ENCODE data around the gene COL26A1.

DNA sequence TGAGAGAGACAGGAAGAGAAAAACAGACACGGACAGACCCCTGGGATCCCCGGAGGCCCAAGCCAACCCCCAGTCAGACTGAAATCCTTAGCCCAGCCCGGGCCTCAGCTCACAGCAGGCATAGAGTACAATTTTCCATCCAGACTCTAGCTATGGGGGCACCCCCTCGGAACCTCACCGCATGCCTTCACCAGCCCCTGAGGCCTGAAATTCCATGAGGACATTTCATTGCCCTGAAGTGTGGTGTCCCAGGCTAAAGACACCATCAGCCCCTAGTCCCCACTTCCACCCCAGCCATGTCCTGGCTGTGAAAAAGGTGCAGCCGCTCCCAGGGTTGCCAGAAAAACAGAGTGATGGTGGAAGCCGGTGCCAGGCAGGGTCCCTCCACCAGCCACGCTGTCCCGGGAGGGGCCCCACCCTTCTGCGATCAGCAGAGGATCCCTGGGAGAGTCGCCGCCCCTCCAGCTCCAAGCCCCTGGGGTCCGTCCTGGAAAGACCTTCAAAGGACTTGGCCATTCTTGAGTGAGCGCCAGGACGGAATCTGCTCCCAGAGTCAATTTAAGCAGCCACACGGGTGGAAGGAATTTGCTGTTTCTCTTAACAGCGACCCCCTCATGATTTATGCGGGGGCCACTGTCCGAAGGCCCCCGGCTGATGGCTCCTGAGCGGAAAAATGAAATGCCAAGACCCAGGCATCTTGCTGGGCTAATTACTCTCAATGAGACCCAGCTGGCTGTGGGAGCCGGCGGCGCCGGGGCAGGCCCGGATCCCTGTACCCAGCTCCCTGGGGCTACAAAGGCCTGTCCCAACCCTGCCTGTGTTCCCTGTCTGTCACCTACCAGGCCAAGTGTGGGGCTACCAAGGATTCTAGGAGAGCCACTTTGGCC, 243.2 kb downstream of the COL26A1 start:
- TF ChIP-seq, protein P1, sequence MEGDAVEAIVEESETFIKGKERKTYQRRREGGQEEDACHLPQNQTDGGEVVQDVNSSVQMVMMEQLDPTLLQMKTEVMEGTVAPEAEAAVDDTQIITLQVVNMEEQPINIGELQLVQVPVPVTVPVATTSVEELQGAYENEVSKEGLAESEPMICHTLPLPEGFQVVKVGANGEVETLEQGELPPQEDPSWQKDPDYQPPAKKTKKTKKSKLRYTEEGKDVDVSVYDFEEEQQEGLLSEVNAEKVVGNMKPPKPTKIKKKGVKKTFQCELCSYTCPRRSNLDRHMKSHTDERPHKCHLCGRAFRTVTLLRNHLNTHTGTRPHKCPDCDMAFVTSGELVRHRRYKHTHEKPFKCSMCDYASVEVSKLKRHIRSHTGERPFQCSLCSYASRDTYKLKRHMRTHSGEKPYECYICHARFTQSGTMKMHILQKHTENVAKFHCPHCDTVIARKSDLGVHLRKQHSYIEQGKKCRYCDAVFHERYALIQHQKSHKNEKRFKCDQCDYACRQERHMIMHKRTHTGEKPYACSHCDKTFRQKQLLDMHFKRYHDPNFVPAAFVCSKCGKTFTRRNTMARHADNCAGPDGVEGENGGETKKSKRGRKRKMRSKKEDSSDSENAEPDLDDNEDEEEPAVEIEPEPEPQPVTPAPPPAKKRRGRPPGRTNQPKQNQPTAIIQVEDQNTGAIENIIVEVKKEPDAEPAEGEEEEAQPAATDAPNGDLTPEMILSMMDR (IDR thresholded peaks at IDR 0.05; ENCODE audit: insufficient read depth, low read length), result no peak
- TF ChIP-seq POLR2AphosphoS5 (IDR thresholded peaks at IDR 0.05; ENCODE audit: low read depth), result no peak
- no peak for TF ChIP-seq GABPA (IDR thresholded peaks at IDR 0.05; ENCODE audit: low read depth)
- TF ChIP-seq, protein P2, sequence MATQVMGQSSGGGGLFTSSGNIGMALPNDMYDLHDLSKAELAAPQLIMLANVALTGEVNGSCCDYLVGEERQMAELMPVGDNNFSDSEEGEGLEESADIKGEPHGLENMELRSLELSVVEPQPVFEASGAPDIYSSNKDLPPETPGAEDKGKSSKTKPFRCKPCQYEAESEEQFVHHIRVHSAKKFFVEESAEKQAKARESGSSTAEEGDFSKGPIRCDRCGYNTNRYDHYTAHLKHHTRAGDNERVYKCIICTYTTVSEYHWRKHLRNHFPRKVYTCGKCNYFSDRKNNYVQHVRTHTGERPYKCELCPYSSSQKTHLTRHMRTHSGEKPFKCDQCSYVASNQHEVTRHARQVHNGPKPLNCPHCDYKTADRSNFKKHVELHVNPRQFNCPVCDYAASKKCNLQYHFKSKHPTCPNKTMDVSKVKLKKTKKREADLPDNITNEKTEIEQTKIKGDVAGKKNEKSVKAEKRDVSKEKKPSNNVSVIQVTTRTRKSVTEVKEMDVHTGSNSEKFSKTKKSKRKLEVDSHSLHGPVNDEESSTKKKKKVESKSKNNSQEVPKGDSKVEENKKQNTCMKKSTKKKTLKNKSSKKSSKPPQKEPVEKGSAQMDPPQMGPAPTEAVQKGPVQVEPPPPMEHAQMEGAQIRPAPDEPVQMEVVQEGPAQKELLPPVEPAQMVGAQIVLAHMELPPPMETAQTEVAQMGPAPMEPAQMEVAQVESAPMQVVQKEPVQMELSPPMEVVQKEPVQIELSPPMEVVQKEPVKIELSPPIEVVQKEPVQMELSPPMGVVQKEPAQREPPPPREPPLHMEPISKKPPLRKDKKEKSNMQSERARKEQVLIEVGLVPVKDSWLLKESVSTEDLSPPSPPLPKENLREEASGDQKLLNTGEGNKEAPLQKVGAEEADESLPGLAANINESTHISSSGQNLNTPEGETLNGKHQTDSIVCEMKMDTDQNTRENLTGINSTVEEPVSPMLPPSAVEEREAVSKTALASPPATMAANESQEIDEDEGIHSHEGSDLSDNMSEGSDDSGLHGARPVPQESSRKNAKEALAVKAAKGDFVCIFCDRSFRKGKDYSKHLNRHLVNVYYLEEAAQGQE (IDR thresholded peaks at IDR 0.05; ENCODE audit: insufficient replicate concordance, low read depth), result no peak
- no peak for TF ChIP-seq SPI1 (IDR thresholded peaks at IDR 0.05; ENCODE audit: borderline replicate concordance, low read depth)
